ENCODE measurements around the gene KRTAP5-8.

KRTAP5-8 gene

GRCh38 chr11:71491940-71492339 is 45.9 kb upstream of the KRTAP5-8 start:
- H3K4me3 ChIP-seq (ENCODE audit: low read length): no peak overlapping the region
- DNase-seq (ENCODE audit: low read depth): no peak
- TF ChIP-seq, protein P1, sequence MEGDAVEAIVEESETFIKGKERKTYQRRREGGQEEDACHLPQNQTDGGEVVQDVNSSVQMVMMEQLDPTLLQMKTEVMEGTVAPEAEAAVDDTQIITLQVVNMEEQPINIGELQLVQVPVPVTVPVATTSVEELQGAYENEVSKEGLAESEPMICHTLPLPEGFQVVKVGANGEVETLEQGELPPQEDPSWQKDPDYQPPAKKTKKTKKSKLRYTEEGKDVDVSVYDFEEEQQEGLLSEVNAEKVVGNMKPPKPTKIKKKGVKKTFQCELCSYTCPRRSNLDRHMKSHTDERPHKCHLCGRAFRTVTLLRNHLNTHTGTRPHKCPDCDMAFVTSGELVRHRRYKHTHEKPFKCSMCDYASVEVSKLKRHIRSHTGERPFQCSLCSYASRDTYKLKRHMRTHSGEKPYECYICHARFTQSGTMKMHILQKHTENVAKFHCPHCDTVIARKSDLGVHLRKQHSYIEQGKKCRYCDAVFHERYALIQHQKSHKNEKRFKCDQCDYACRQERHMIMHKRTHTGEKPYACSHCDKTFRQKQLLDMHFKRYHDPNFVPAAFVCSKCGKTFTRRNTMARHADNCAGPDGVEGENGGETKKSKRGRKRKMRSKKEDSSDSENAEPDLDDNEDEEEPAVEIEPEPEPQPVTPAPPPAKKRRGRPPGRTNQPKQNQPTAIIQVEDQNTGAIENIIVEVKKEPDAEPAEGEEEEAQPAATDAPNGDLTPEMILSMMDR (conservative IDR thresholded peaks at IDR 0.05; ENCODE audit: low read length): no peak

DNA sequence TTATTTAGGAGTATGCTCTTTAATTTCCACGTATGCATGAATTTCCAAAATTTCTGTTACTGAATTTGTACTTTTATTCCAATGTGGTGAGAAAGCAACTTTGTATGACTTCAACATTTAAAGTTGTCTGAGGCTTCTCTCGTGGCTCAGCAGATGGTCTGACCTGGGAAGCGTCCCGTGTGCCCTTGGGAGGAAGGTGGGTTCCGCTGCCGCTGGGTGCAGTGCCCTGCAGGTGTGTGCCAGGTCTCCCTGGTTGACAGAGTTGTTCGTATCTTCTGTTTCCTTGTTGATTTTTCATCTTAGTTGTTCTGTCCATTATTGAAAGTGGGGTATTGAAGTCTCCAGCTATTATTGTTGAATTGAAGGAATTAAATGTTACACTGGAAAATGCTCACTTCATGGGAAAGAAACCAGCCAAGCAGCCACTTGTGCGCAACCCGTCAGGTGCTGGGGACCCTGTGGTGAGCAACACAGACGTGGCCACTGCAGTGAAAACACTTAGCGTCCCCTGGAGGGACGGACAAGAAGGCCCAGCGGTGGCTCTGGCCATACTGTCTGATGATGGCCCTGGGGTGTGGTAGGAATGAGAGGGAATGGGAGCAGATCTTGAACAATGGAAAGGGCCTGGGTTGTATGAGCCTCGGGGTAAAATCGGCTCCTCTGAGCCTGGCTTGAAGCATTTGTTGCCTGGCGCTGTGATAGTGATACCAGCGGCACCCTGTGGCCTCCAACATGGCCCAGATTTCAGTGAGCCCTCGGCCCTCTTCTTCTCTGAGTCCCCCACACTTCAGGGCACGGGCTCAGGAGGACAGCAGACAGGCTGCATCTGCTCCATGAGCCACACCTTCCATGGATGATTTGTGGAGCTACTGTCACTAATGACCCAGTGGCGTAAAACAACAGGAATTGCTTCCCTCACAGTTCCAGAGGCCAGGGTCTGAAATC is 42.3 kb upstream of the KRTAP5-8 start:
- DNase-seq (ENCODE audit: low read depth): no peak
- no peak overlapping the region for H3K4me3 ChIP-seq (ENCODE audit: low read length)
- TF ChIP-seq, protein P1 (conservative IDR thresholded peaks at IDR 0.05; ENCODE audit: low read length): no peak

- no peak for DNase-seq (ENCODE audit: low read depth)
- no peak overlapping the region for H3K4me3 ChIP-seq (ENCODE audit: low read length)
These were observed 41.4 kb upstream of the KRTAP5-8 start for GRCh38 chr11:71496421-71496820.

DNA sequence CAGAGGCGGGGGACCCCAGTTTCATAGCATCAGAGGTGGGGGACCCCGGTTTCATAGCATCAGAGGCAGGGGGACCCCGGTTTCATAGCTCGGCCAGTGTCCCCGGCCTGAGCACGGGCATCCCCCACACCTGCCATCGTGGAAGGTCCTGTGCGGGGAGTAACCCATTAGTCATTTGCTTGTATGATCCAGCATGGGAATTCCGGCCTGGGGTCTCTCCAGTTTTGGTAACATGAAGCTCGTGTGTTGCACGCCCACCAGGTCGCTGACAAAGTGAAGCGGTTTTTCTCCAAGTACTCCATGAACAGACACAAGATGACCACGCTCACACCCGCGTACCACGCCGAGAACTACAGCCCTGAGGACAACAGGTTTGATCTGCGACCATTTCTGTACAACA is 39.7 kb upstream of the KRTAP5-8 start:
- H3K4me3 ChIP-seq (ENCODE audit: low read length): no peak overlapping the region
- DNase-seq (ENCODE audit: low read depth): no peak
- TF ChIP-seq, protein P1 (conservative IDR thresholded peaks at IDR 0.05; ENCODE audit: low read length): no peak

More at GRCh38 chr11:71496421-71496820, 41.4 kb upstream of the KRTAP5-8 start:
- TF ChIP-seq, protein P1 (conservative IDR thresholded peaks at IDR 0.05; ENCODE audit: low read length): no peak

DNA sequence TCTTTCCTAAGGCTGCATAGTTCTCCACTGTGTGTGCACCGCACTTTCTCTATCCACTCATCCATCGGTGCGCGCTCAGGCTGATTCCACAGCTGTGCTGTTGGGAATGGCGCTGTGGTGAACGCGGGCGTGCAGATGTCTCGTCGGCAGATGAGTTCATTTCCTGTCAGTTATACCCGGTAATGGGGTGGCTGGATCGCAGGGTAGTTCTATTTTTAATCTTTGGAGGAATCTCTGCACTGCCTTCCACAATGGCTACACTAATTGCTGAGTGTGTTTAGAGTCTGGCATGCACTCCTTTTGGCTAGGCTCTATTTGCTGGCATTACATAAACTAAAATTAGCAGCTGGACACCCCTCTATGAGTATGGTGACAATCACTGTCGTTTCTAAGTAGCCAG is 38.7 kb upstream of the KRTAP5-8 start:
- TF ChIP-seq, protein P1 (conservative IDR thresholded peaks at IDR 0.05; ENCODE audit: low read length): no peak
- DNase-seq (ENCODE audit: low read depth): peak; percentile 26
- H3K4me3 ChIP-seq (ENCODE audit: low read length): no peak overlapping the region

- H3K4me3 ChIP-seq (ENCODE audit: low read length): no peak overlapping the region
- DNase-seq (ENCODE audit: low read depth): no peak
- TF ChIP-seq, protein P1 (conservative IDR thresholded peaks at IDR 0.05; ENCODE audit: low read length): no peak
These were observed 38.3 kb upstream of the KRTAP5-8 start for GRCh38 chr11:71499546-71499945.

DNA sequence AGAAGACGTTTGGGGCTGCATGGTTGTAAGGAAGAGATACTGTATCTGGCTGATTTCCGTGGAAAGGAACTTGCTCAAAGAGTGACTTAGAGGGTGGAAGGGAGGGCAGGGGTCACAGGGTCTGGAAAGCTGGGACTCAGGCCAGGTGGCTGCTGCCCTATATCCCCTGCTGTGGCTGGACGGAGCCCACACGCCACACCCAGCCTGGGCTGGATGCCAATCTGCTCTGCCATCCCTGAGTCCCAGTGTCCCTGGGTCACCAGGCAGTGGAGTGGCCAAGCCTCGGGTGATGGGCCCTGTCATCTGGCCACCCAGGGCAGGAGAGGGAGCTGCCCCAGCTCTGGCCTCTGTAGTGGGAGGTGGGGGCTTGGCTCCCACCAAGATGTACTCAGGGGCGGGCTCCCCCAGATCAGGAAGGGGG is 37.2 kb upstream of the KRTAP5-8 start:
- DNase-seq (ENCODE audit: low read depth): no peak
- H3K4me3 ChIP-seq (ENCODE audit: low read length): no peak overlapping the region
- TF ChIP-seq, protein P1 (conservative IDR thresholded peaks at IDR 0.05; ENCODE audit: low read length): no peak

Measured in AG10803 (cell line).